Uterine smooth muscle cell (primary cell): ENCODE measurements around the gene ACOD1. TPM values are rescaled to one million over a fixed set of nuclear protein-coding genes. Genes with fewer than 3 reads are reported as not detected.

Experiments
- total RNA-seq: library from RNA; depleted of rRNA; stranded (reverse); fragments of >200 nt; gene quantifications from 2 replicates; pipeline ENCODE4 v1.2.3, GENCODE V29; 2014

ACOD1 gene
- total RNA-seq = not detected in 2 replicates

GRCh38 chr13:76948149-76948548 is at the start of gene ACOD1:
Gene ACOD1 (plus strand): TSS chr13:76948511. CDS start chr13:76948559, 48 bp downstream.

GRCh38 chr13:76991796-76992547 is 43.7 kb downstream of the ACOD1 start, which contains the start of gene CLN5:
Gene CLN5 (plus strand): TSS chr13:76992081. CDS start chr13:76992099, 18 bp downstream.

Other genes starting within 250 kb of the ACOD1 start
- 5.0 and 11.2 TPM in 2 replicates for gene KCTD12, start 62.1 kb upstream of the ACOD1 start, total RNA-seq
- 19.7 and 22.5 TPM in 2 replicates for gene CLN5, start 43.6 kb downstream of the ACOD1 start, total RNA-seq
- 59.0 and 67.3 TPM in 2 replicates for gene FBXL3, start 78.6 kb downstream of the ACOD1 start, total RNA-seq